Kidney tubule cell (primary cell): ENCODE results near the gene FBXW10B.
"Not testable (repeated sequence)": the region's sequence is repeated elsewhere in the genome, so short reads cannot be mapped to it uniquely, and the experiment has no call there.

Source experiments
- DNase-seq: peaks from one replicate; pipeline ENCODE4 v3.0.0-alpha.2; 2018; ENCODE audit warnings: low spot score

The FBXW10B gene, protein sequence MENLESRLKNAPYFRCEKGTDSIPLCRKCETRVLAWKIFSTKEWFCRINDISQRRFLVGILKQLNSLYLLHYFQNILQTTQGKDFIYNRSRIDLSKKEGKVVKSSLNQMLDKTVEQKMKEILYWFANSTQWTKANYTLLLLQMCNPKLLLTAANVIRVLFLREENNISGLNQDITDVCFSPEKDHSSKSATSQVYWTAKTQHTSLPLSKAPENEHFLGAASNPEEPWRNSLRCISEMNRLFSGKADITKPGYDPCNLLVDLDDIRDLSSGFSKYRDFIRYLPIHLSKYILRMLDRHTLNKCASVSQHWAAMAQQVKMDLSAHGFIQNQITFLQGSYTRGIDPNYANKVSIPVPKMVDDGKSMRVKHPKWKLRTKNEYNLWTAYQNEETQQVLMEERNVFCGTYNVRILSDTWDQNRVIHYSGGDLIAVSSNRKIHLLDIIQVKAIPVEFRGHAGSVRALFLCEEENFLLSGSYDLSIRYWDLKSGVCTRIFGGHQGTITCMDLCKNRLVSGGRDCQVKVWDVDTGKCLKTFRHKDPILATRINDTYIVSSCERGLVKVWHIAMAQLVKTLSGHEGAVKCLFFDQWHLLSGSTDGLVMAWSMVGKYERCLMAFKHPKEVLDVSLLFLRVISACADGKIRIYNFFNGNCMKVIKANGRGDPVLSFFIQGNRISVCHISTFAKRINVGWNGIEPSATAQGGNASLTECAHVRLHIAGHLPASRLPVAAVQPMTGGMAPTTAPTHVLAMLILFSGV

DNA sequence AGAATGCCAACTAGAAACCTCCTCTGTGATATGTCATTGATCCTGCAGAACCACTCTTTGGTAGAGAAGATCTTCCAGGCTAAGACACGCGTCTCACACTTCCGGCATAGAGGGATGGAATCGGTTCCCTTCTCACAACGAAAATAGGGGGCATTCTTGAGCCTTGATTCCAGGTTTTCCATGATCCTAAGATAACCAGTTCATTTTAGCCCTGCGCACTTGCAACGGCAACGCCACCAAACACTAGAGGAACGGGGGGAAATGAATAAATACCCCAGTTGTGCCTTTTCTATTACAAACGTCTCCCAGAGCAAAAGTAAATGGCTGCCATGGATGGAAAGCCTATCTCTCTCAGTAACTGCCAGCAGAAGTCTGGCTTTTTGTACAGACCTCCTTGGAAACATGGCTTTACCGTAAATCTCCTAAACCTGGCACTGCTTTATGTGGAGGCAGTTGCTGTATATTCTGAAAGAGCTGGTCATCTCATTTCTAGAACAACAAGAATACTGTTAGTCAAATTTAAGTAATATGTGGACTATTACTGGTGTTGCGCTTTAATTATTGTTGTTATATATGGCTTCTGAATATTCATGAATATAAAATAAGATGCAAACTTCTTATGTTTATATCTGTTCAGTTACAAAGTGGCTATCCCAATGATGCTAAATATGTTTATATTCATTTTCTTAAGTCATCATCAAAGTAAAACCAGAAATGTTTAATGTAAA is at the start of gene FBXW10B:
Gene FBXW10B (minus strand): TSS at position 374 of the 728 bp plus-strand sequence. CDS start 192 bp downstream, at position 182.
- not testable (repeated sequence) for DNase-seq

- DNase-seq, result no peak
Measured at GRCh38 chr17:15663691-15664090, 44.2 kb upstream of the FBXW10B start.

DNA sequence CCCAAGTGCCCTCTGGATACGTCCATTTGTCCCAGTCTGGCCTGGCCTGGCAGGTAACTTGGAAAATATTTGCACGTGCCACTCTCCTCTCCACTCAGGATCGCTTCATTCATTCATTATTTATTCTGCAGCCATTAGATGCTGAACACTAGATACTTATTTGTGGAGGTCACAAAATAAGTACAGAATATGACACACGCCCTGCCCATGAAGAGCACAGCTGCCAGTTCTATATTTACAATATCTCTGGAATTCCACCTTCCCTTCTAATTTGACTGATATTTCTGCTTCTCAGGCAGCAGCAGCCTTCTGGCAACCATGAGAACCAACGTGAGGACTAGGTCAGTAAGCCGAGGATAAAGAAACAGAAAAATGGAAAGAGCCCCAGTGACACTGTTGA is 43.7 kb upstream of the FBXW10B start:
- DNase-seq, result no peak

DNA sequence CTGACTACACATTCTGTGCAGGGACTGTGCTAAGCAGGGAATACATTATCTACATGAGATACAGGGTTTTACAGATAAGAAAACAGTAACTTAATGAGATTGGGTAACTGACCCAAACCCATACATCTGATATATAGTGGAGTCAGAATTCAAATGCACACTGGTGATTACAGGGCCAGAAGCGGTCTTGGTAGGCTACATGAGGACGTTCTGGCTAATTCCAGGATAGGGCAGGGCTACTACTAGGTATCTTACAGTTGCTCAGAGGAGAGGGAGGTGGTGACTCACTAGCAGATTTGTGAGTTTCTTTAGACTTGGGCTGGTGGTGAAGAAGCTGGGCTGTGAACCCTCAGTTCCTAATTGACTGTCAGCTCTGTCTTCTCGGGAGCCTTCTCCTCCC is 43.2 kb upstream of the FBXW10B start:
- DNase-seq, result no peak

- no peak for DNase-seq
Measured at GRCh38 chr17:15660077-15660476, 40.6 kb upstream of the FBXW10B start.

DNA sequence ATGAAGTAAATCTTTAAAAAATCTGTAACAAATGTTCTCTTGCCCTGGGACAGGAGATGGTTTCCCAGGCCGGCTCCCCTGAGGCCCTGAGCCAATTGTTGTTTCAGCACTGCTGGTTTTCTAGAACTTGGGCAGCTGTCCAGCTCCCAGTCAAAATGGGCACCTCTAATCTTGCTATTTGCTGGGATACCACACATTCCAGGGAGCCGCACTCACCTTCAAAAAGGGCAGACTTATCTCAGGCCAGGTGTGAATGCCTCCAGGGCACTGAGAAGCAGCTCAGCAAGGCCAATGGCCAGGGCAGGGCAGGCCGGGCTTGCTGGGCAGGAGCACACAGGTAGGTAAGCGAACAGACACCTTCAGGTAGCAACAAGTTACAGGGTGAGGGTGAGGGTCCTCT is 40.2 kb upstream of the FBXW10B start:
- peak; percentile 93 for DNase-seq

DNA sequence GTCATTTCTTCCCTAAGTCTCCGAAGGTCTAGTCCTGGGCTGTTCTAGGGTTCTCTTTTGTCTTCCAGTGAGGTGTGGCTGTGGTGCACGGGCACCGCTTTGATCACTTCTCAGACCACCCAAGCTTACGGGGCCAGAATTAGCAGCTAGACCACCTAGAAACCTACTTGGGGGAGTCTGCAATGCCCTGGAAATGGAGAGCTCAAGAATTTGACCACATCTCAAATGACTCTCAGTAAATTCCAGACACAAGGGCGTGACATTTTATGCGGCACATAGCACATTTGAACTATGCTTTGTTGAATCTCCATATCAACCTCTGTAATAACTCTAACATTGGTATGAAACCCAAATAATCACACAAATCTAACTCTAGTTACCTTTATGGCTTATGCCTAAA is 39.7 kb upstream of the FBXW10B start:
- DNase-seq, result no peak

DNA sequence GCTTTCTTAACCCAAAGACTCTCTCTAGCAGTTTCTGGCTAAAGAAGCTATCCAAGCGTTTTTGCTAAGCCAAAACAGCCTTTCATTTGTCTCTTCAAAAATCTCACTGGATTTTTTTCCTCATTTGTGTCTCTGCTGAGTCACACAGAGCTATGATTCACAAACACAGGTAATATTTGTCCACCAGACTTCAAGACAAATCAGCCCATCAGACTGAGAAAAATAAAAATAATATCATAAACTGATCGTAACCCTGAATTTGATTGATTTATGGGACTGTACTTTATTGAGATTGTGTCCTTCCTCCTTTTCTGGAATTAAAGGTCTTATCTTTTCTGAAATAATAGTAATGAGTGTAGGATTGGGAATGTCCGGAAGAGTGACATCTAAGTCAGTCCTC is 38.8 kb upstream of the FBXW10B start:
- DNase-seq, result peak; percentile 67

DNA sequence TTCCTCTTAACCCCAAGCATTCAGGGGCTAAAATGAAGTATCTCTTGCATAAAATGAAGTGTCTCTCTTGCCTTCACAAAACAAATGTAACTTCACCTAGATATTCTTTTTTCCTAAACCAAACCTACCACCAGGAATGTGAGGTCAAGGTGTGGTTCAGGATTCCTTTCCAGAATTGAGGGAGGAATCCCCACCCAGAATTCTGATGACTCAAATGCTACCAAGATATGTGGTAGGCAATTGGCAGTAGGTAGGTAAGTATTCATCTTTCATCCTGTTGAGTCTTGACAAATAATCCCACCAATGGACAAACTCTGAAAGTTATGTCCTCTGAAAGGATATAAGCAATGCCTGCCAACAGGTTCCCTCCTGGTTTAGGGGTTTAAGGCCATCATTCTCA is 38.4 kb upstream of the FBXW10B start:
- DNase-seq, result peak; percentile 86

GRCh38 chr17:15654886-15655561 is 35.5 kb upstream of the FBXW10B start:
- peak; percentile 94 for DNase-seq

GRCh38 chr17:15654401-15654800 is 34.9 kb upstream of the FBXW10B start:
- DNase-seq, result not testable (repeated sequence)

GRCh38 chr17:15652960-15653359 is 33.5 kb upstream of the FBXW10B start:
- DNase-seq, result no peak

DNA sequence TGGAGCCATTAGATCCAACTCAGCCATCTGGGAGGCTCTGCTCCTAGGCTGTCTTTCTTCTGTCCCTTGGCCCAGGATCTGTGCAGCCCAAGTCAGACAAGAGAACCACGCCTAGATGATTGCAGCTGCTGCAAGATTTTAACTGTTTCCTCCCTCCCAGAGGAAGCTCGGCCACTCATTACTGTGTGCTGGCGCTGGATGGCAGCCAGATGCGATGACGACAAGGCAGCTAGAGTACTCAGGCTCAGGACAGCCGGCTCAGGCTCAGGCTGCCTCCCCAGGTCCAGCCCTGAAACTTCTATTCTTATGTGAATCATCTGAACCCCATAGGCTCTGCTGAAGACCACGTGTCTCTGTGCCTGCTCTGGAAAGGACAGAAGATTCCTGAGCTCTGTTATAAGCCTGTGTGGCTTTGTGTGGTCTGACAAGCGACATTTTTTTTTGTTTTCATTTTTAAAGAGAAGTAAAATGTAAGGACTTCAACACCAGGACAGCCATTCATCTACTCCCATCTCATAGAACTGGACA is 32.1 kb upstream of the FBXW10B start:
- peak; percentile 100 for DNase-seq

GRCh38 chr17:15650741-15651582 is 31.5 kb upstream of the FBXW10B start:
- peak; percentile 42 for DNase-seq

GRCh38 chr17:15649861-15650421 is 30.4 kb upstream of the FBXW10B start:
- DNase-seq, result peak; percentile 62

- no peak for DNase-seq
Measured at GRCh38 chr17:15648386-15648785, 28.9 kb upstream of the FBXW10B start.

DNA sequence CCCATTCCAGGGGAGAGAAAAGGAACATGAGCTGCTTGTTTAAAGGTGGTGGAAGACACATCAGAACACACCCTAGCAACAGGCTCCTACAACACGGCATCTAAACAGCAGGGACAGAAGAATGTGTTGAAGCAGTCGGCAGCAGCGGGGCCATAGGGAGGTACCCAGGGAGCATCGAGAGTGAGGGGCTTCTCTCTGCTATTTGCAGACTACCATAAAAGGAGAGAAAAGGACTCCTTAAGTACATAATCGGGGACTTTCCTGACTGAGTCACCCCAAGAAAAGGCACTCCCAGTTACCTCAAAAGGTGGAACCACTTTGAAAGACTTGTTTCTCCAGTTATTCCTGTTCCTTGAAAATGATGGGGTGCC is 26.4 kb upstream of the FBXW10B start:
- DNase-seq, result peak; percentile 77

- DNase-seq, result peak; percentile 86
Measured at GRCh38 chr17:15645099-15645941, 25.8 kb upstream of the FBXW10B start.

GRCh38 chr17:15642505-15643251 is 23.2 kb upstream of the FBXW10B start:
- not testable (repeated sequence) for DNase-seq
